Lung (tissue), 12 donors: ENCODE measurements around the gene ARIH2. TPM values are rescaled to one million over a fixed set of nuclear protein-coding genes. Genes with fewer than 3 reads are reported as not detected.

Experiments
- ATAC-seq: fragments of 200-7000 bp; cut with Tn5 transposase; one replicate; pipeline ENCODE4 v1.9.1; 2020; ENCODE audit warnings: moderate number of reproducible peaks; ENCODE audit not compliant: insufficient read depth, low FRiP score
- DNase-seq, 3 donors: peaks; one replicate each; pipeline ENCODE4 v3.0.0-alpha.2; 2013 to 2017
- H3K27ac ChIP-seq, 2 donors: one replicate each; pipeline ENCODE4 v1.5.1; 2013; ENCODE audit warnings: mild to moderate bottlenecking in 2 of 2, moderate library complexity in 2 of 2, control low read depth in 1 of 2, inconsistent platforms in 1 of 2, low read depth in 1 of 2, low read length in 1 of 2
- H3K27me3 ChIP-seq, 3 donors: one replicate each; pipeline ENCODE4 v1.5.1; 2013; ENCODE audit warnings: low read length in 2 of 3; ENCODE audit not compliant: control insufficient read depth in 3 of 3, insufficient read depth in 3 of 3
- H3K36me3 ChIP-seq, 4 donors: one replicate each; pipeline ENCODE4 v1.5.1; 2013; ENCODE audit warnings: low read length in 4 of 4, mild to moderate bottlenecking in 1 of 4, moderate library complexity in 1 of 4; ENCODE audit not compliant: control insufficient read depth in 4 of 4, insufficient read depth in 4 of 4
- H3K4me1 ChIP-seq, 5 donors: one replicate each; pipeline ENCODE4 v1.5.1; 2013; ENCODE audit warnings: low read length in 5 of 5, mild to moderate bottlenecking in 2 of 5, moderate library complexity in 1 of 5; ENCODE audit not compliant: control insufficient read depth in 5 of 5, insufficient read depth in 5 of 5
- H3K4me3 ChIP-seq: one replicate; pipeline ENCODE4 v1.5.1; 2013; ENCODE audit warnings: mild to moderate bottlenecking, control low read depth, moderate library complexity
- H3K9ac ChIP-seq, 2 donors: one replicate each; pipeline ENCODE4 v1.5.1; 2013; ENCODE audit warnings: low read length in 2 of 2, control low read depth in 1 of 2; ENCODE audit not compliant: insufficient read depth in 1 of 2
- H3K9me3 ChIP-seq, 4 donors: one replicate each; pipeline ENCODE4 v1.5.1; 2013; ENCODE audit warnings: low read length in 3 of 4, mild to moderate bottlenecking in 1 of 4, moderate library complexity in 1 of 4; ENCODE audit not compliant: control insufficient read depth in 4 of 4, insufficient read depth in 3 of 4
- WGBS, 2 donors: extraction: QIAGEN DNeasy Blood & Tissue Kit; methylation state at CpG; one replicate each; pipeline ENCODE4 v1.1.7; 2013; 5-methylcytosine and 5-hydroxymethylcytosine counted together
- polyA plus RNA-seq, 2 donors: library from polyadenylated mRNA; stranded (reverse); fragments of 200-250 nt; gene quantifications; one replicate each; pipeline ENCODE4 v1.2.1, GENCODE V29; 2013
- total RNA-seq, 2 donors: library from RNA; depleted of rRNA in 1 of 2; stranded (reverse); fragments of >200 nt in 1 of 2; gene quantifications; one replicate each; pipeline ENCODE4 v1.2.1, GENCODE V29; 2014 to 2021
- TF ChIP-seq, protein P1 (sequence below): IDR thresholded peaks from 2 replicates; pipeline ENCODE4 v1.5.1; 2012; ENCODE audit warnings: mild to moderate bottlenecking; ENCODE audit errors: control extremely low read depth, extremely low read depth
- donor health status: control.
- donor health status: control.
- donor health status: Bipolar disorder and iron deficiency.
- donor health status: healthy.
- donor health status: DM: yes; HTN: yes; CAD: no.

The ARIH2 gene
- total and polyA plus RNA-seq, 4 donors = 33.1 to 97.6 (median 65.6) TPM

DNA sequence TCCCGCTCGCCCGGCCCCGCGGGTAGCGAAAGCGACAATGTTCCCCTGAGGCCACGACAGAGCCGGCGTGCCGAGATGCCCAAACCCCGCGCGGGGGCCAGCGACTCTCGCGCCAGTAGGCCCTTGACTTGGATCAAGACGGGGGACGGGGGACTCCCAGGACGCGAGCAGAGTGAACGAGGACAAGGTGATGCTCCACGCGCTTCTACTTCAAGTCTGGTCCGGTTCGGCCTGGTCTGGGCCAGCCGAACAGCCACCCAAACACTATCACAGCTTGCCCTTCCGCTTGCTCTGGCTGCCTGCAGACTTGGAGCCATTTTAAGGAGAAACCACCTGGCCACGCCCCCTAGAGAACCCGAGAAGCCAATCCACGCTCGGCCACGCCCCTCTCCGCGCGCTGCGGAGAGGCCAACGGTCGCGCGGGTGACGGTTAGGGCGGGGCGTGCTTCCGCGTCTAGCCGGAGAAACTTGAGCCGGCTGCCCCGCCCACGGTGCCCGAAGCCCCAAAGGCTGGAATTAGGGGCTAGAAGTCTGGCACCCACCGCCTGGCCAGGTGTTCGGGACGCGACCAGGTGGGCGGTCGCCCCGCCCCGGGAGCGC is 102.7 kb downstream of the ARIH2 start:
- Histone ChIP-seq H3K36me3 (peaks cover 7 to 36% (median 27%) of the 10 kb centered on the region in 4 donors), H3K4me1 (peaks cover 6 to 33% (median 12%) of the 10 kb centered on the region in 5 donors), H3K27ac (peak overlapping the region; percentile 99 to 100), H3K9me3 (no peaks in the 10 kb centered on the region), H3K27me3 (no peaks in the 10 kb centered on the region), H3K9ac (peak overlapping the region; percentile 55 to 95), H3K4me3 (peak overlapping the region; percentile 96)
- TF ChIP-seq, protein P1, sequence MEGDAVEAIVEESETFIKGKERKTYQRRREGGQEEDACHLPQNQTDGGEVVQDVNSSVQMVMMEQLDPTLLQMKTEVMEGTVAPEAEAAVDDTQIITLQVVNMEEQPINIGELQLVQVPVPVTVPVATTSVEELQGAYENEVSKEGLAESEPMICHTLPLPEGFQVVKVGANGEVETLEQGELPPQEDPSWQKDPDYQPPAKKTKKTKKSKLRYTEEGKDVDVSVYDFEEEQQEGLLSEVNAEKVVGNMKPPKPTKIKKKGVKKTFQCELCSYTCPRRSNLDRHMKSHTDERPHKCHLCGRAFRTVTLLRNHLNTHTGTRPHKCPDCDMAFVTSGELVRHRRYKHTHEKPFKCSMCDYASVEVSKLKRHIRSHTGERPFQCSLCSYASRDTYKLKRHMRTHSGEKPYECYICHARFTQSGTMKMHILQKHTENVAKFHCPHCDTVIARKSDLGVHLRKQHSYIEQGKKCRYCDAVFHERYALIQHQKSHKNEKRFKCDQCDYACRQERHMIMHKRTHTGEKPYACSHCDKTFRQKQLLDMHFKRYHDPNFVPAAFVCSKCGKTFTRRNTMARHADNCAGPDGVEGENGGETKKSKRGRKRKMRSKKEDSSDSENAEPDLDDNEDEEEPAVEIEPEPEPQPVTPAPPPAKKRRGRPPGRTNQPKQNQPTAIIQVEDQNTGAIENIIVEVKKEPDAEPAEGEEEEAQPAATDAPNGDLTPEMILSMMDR = no peak
- 0% methylated on average over 49 to 60 of the region's 60 CpGs for WGBS, 2 donors
- ATAC-seq (peak; percentile 90), DNase-seq (peak; percentile 99)

DNA sequence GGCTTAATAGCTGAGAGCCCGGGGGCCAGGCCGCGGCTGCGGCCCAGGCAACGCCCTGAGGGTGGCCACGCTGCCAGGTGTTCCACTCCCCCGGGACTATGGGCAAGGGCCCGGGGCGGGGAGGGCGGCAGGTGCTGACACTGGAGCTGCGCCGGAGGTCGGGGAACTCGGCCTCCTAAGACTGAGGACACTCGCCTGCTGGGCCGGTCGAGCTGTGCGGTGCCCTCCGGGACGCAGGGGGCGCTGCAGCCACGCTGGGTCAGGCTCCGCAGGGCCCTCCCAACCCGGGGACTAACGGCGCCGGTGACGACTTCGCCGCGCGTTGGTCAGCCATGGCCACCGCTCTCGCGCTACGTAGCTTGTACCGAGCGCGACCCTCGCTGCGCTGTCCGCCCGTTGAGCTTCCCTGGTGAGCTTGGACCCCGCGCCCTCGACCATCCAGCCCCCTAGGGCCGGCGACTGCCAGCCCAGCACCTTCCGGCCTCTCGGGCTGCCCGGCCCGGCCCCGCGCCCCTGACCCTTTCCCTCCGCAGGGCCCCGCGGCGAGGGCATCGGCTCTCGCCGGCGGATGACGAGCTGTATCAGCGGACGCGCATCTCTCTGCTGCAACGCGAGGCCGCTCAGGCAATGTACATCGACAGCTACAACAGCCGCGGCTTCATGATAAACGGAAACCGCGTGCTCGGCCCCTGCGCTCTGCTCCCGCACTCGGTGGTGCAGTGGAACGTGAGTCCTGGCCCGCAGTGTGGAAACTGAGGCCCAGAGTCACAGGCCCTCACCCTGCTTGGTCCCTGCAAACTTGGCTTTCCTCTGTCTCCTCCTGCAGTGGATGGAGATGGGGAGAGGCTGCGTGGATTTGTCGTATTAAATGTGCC is 103.4 kb downstream of the ARIH2 start, which contains the start of gene NDUFAF3:
Gene NDUFAF3 (plus strand): TSS at position 309 of the 875 bp plus-strand sequence. CDS start 24 bp downstream, at position 333.
- Histone ChIP-seq H3K27me3 (no peaks in the 10 kb centered on the region), H3K27ac (peak within 1 kb of the TSS; percentile 99 to 100), H3K9ac (peak within 1 kb of the TSS; percentile 85 to 95), H3K36me3 (peaks cover 7 to 34% (median 31%) of the 10 kb centered on the region in 4 donors), H3K4me3 (peak within 1 kb of the TSS; percentile 96), H3K4me1 (peaks cover 6 to 32% (median 12%) of the 10 kb centered on the region in 5 donors), H3K9me3 (no peaks in the 10 kb centered on the region)
- peak; percentile 94 to 95 (median 95) for DNase-seq
- WGBS, 2 donors = 1% methylated on average over 79 to 83 of the region's 83 CpGs
- TF ChIP-seq, protein P1 = peak; percentile 76
- ATAC-seq = peak; percentile 86

DNA sequence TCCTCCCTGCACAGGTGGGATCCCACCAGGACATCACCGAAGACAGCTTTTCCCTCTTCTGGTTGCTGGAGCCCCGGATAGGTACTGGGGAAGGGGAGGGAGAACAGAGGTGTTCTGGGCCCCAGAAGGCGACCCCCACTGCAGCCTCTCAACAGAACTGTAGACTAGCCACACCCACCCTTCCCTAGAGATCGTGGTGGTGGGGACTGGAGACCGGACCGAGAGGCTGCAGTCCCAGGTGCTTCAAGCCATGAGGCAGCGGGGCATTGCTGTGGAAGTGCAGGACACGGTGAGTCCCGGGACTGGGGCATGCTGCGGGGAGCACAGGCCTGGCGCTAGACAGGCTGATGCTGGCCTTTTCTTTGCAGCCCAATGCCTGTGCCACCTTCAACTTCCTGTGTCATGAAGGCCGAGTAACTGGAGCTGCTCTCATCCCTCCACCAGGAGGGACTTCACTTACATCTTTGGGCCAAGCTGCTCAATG is 104.1 kb downstream of the ARIH2 start:
- 23 to 31% methylated on average over 12 of the region's 12 CpGs for WGBS, 2 donors
- Histone ChIP-seq H3K27ac (peak overlapping the region; percentile 99 to 100), H3K36me3 (peaks cover 7 to 37% (median 32%) of the 10 kb centered on the region in 4 donors), H3K9me3 (no peaks in the 10 kb centered on the region), H3K9ac (peak overlapping the region; percentile 85 to 95), H3K4me1 (peaks cover 0 to 26% (median 12%) of the 10 kb centered on the region in 5 donors), H3K27me3 (no peaks in the 10 kb centered on the region), H3K4me3 (peak overlapping the region; percentile 96)
- no peak for ATAC-seq
- TF ChIP-seq, protein P1 = no peak
- DNase-seq = no peak
